GM21515 (cell line): ENCODE data around the gene JCAD.

Source experiments
- ATAC-seq: cut with Tn5 transposase; IDR thresholded peaks from one replicate; pipeline ENCODE4 v1.9.1; 2021; ENCODE audit not compliant: unreplicated experiment

JCAD gene

GRCh38 chr10:30045961-30046360 is 13.4 kb downstream of the JCAD start:
- ATAC-seq = no peak

GRCh38 chr10:30043476-30044270 is 15.7 kb downstream of the JCAD start:
- no peak for ATAC-seq

GRCh38 chr10:30042820-30043219 is 16.6 kb downstream of the JCAD start:
- ATAC-seq = no peak

- no peak for ATAC-seq
Measured at GRCh38 chr10:30041196-30042105, 17.9 kb downstream of the JCAD start.

- ATAC-seq = no peak
Measured at GRCh38 chr10:30040597-30040996, 18.8 kb downstream of the JCAD start.

GRCh38 chr10:30039988-30040387 is 19.4 kb downstream of the JCAD start:
- ATAC-seq = no peak

- ATAC-seq = no peak
Measured at GRCh38 chr10:30039567-30039966, 19.8 kb downstream of the JCAD start.

GRCh38 chr10:30038781-30039536 is 20.4 kb downstream of the JCAD start:
- ATAC-seq = no peak

- no peak for ATAC-seq
Measured at GRCh38 chr10:30037620-30038336, 21.6 kb downstream of the JCAD start.

- ATAC-seq = no peak
Measured at GRCh38 chr10:30036811-30037210, 22.6 kb downstream of the JCAD start.

GRCh38 chr10:30036341-30036740 is 23.0 kb downstream of the JCAD start:
- no peak for ATAC-seq

- ATAC-seq = peak; percentile 74
Measured at GRCh38 chr10:30034433-30035137, 24.8 kb downstream of the JCAD start.

GRCh38 chr10:30032125-30032524 is 27.3 kb downstream of the JCAD start:
- ATAC-seq = no peak

- ATAC-seq = no peak
Measured at GRCh38 chr10:30029872-30030256, 29.5 kb downstream of the JCAD start.

GRCh38 chr10:30029164-30029871 is 30.1 kb downstream of the JCAD start:
- ATAC-seq = no peak

GRCh38 chr10:30028738-30029030 is 30.7 kb downstream of the JCAD start:
- no peak for ATAC-seq

- no peak for ATAC-seq
Measured at GRCh38 chr10:30028006-30028737, 31.2 kb downstream of the JCAD start.

GRCh38 chr10:30027057-30028005 is 32.1 kb downstream of the JCAD start:
- ATAC-seq = peak; percentile 96
